GM19463 (cell line): ENCODE measurements around the gene PRDM15.
A peak's percentile ranks its signal among the peaks of the same experiment; 100 is the strongest.

Experiments used
- ATAC-seq: cut with Tn5 transposase; IDR thresholded peaks from one replicate; pipeline ENCODE4 v1.9.1; 2021; ENCODE audit warnings: mild to moderate bottlenecking, moderate library complexity; ENCODE audit not compliant: unreplicated experiment

PRDM15 gene

DNA sequence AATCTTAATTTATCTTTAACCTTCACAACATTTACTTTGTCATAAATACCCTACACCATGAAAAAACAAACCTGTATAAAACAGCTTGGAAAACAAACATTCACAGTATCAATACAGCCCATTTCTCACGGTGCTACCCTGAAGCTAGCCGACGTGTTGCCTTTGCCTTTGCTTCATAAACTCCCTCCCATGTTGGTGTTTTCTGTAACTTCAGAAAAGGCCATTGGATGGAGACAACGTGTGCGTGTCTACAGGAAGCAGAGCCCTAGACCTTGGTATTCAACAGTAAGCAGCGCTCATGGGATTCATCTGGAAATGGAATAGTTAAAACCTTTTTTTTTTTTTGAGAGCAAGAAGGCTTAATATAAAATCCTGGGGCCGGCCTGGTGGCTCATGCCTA, 7.2 kb upstream of the PRDM15 start:
- ATAC-seq, result no peak

DNA sequence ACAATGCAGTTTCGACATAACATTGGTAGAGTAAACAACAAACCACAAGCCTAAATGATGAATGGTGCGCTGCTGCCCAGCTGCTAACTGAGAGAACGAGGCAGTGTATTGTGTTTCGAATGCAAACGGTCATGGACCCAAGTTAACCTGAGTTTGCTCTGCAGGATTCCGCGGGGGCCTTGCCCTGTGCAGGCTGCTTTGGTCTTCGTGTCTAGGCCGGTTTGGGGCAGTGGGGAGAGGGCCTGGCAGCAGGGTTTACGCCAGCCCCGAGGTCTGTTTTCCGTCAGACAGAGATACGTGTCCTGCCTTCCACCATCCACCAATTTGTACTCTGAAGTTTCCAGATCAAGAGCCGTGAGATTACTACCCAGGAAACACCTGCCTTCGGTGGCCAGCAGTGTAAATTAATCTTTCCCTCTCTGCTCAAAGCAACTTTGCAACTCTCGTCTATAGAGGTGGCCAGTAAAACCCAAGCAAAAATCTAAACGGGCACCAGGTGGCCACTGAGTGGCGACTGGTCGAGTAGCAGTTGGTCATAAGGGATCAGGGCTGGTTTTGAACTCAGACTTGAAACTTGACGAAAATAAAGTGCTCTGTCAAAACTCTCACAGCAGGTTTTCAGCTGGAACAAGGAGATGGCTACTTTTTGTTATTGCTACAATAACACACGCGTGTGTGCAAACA, 6.3 kb upstream of the PRDM15 start:
- no peak for ATAC-seq

DNA sequence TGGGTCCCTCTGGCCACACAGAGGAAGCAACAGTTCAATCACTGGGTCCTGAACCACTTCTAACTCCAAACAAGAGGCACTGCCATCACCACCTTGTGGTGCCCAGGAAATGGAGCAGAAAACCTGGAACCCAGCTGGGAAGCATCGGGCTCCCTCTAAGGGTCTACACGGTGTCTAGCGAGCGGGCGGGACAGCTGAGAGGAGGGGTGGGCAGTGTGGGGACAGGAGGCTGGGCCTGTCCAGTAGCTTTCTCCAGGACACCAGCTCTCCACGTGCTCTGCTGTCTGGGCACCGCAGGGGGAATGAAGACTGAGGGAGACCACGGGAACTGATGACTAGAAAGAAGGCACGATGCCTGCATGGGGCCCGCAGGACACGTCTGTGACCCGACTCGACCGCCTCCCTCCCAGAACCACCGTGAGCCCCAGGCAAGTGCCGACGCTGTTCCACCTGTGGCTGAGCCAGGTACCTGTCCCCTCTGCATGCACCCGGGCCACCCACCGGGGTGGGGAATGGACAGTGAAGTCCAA, 5.4 kb upstream of the PRDM15 start:
- no peak for ATAC-seq

DNA sequence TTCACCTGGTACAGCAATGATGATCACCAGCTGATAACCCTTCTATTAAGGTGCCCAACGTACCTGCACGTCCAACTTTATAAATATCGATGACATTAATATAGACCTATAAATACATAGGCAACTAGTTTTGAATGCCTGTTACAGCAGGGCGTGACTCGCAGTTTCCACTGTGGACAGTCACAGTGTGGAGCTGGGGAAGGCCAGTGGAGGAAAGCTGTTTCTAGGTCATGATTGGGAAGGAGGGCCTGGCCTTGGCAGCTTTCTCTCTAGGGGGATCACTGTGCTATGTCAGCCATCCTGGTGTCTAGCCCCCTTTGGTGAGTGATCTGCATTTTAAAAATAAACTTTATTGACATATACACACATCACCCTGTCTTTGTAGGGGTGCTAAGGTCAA, 4.4 kb upstream of the PRDM15 start:
- no peak for ATAC-seq

DNA sequence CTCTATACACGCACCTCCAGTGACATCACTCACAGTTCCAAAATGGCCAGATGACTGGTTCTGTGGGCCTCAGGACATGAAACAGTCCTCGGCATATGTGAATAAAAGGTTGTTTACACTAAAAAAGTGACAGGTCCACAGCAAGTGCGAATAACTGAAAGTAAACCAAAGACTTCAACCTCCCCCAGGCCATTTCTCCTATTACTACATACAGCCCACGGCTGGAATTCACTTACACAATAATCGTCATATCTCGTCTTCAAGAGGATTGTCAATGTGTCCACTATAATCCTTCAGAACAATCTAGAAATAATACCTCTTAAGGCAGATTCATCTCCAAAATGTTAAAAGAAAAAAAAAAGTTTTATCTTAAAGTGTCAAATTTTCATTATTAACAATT, 1.9 kb upstream of the PRDM15 start:
- ATAC-seq, result no peak

- ATAC-seq, result no peak
Measured at GRCh38 chr21:41880153-41880552, 1.0 kb upstream of the PRDM15 start.

DNA sequence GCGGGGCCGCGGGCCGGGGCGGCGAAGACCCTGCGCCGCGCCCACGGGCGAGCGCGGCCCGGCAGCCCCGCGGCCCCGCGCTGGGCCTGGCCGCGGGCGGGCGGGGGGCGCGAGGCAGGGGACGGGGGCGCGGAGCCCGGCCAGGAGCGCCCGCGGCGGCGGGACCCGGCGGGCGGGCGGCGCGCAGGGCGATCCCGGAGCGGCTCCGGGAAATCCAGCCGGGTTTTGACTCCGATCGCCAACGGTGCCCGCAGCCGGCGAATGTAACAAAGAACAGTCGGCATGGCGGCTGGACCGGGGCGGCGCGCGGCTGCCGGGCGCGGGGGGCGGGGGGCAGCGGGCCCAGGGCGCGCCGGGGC, 334 bp downstream of the PRDM15 start:
- ATAC-seq, result peak; percentile 42

DNA sequence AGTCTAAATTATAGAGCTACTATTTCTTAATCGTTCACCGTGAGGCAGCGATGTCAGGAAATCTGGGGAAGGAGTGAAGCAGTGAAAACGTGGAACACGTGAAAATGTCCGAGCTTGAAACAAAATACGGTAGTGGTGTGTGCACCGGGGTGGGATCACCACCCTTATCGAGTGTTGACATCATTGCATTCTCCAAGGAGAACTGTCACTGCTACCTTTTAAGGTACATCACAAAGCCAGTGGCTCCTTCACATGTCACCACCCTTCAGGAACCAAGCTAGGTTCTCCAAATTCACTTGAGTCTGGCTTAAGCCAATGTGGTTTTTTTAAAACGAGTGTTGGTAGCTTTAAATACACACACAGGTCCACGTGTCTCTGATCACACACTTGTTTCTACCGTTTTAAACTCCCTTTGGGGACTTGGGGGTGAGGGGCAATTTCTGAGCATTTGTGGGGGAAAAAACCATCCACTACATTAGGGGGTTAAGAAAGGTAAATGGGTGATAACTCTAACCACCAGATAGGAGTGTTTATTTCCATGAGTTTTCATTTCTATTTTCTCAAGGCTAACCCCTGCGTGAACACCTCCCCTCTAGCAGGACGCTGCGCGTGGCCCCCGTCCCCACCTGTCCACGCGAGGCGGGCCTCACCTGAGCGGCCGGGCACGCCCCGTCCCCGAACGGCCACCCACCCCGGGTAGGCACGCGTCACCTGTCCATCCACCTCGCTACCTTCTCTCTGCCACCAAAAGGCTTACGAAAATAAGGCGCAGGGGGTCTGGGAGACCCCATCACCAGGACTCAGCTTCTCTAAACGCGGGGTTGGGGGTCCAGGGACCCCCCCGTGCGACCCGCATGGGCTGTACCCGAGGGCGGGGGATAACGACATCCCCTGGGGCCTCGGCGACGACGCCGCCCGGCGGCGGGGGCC, 978 bp downstream of the PRDM15 start:
- ATAC-seq, result peak; percentile 21

DNA sequence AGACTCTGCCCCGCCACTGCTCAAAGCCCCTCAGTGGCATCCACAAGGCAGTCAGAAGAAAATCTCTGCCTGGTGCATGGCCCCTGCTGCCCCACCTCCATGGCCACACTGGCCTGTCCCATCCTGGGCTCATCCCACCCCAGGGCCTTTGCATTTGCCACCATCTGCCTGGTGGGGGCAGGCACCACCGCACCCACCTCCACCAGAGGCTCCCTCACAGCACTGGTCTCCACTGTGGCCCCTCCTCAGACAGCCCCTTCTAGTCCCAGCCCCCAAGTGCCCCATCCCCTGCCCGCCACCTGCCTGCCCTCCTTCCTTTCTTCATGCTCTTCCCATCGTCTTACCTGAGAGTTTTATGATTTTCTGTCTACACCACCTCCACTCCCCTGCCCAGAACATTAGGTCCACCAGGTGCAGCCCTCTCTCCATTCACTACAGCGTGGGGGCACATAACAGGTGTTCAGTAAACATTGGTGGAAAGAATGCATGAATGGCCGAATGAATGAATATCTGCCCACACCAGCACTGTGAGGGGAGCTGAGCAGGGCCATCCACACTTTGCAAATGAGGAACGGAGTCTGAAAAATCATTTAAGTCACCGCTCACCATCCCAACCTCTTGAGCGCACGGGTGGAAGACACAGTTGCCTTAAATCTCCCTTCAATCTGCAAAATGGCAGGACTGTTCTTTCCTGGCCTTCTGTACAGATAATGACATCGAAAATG, 2.1 kb downstream of the PRDM15 start:
- no peak for ATAC-seq

GRCh38 chr21:41876396-41876795, 2.7 kb downstream of the PRDM15 start:
- ATAC-seq, result no peak

DNA sequence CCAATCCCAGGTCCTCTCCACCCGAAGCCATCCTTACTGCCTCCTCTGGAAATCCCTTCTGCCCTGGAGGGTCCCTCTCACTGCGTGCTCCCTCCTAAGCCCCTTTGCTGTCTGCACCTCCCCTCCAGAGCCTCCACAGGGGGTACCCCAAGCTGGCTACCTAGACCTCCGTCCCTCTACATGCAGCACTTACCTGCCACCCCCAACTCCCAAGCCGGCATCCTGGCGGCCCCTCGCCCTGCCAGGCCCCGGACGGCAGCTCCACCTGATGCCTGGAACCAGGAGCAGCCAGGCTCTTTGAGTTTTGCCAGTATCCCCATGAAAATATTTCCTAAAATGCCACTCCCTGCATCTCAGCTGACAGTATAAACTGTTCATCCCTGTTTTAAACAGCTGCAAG, 4.1 kb downstream of the PRDM15 start:
- no peak for ATAC-seq

DNA sequence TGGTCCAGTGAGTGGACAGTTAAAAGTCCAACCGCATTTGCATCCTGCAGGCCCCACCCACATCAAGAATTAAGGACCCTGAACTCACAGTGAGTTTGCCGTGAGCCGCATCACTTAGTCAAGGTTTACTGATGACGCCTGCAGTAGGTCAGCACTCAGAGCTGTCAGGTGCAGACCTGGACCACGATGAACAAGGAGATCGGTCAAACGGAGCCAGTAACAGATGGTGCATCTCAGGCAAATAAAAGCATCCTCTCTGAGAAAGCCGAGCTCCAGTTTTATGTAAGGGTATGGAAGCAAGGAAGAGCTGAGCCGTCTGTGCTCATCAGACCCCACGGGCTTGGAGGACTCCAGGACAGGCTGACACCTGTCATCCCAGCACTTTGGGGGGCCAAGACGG, 4.5 kb downstream of the PRDM15 start:
- ATAC-seq, result no peak

GRCh38 chr21:41873426-41873825, 5.7 kb downstream of the PRDM15 start:
- no peak for ATAC-seq

- no peak for ATAC-seq
Measured at GRCh38 chr21:41873005-41873404, 6.1 kb downstream of the PRDM15 start.

GRCh38 chr21:41871293-41872030, 7.7 kb downstream of the PRDM15 start:
- no peak for ATAC-seq

- ATAC-seq, result no peak
Measured at GRCh38 chr21:41869771-41870170, 9.4 kb downstream of the PRDM15 start.

- peak; percentile 59 for ATAC-seq
Measured at GRCh38 chr21:41868062-41868710, 11.0 kb downstream of the PRDM15 start.

DNA sequence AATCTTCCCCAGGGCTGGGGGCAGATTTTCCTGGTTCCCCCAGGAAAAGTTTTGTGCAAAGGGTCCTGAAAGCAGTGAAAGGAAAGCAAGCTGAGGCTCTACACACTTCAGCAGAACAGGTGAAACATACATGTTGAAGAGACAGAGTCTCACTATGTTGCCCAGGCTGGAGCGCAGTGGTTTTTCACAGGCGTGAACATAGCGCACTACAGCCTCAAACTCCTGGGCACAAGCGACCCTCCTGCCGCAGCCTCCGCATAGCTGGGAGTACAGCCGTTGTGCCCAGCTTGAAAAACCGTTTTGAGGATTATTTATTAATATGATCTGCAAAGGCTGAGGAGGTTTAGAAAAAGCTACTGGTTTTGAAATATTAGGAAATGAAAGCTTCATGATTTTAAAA, 11.8 kb downstream of the PRDM15 start:
- no peak for ATAC-seq

DNA sequence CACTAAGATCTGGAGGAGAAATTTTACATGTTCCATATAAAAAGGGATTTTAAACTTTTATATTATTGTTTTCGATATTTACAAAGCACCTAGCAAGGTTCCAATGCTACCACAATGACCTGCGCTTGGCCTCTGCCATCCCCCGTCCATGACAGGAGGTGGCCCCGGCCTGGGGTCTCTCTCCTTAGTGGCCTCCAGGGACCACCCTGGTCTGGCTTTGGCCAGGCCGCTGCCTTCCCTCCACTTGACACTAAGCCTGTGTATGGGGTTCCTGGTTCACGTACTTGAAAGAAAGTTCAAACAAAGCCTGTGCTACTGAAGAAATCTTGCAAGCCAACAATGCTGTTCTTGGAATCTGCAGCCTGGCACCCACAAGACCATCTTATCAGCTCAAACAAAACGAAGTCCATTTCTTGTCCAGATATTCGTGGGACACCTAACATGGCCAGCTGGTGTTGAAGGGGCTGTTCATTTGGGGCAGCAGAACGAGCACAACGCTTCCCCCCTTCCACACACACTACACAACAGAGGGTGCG, 12.8 kb downstream of the PRDM15 start:
- ATAC-seq, result no peak
